GM11168 (cell line): ENCODE results near the gene DTNB.
"Not testable (repeated sequence)": the region's sequence is repeated elsewhere in the genome, so short reads cannot be mapped to it uniquely, and the experiment has no call there.

Experiments
- in situ Hi-C: fragments of 300-500 bp; cut with MboI; formaldehyde crosslinking; loops from one replicate; pipeline ENCODE4 v1.12.0; 2022; ENCODE audit warnings: low sequenced_read_pairs; ENCODE audit not compliant: unreplicated experiment

DTNB gene

DNA sequence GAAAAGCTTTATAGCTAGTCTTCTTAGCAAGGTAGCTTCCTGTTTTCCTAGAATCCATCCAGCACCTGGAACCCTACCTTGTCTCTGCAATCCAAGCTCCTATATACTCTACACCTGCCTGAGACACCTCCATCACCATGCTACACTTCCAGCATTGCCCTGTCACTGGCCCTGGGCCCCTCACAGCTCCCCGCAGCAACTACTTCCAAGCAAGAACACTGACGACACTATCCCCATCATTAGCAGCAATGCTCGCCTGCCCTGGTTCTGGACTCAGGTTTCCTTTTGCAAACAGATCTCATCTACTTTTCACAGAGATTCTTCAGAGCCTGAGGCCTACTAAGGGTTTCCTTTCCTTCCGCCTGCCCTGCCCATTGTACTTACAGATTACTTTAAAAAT lies 121.1 kb downstream of the DTNB start:
- in situ Hi-C loops: no loop called here

GRCh38 chr2:25551316-25551715 lies 122.1 kb downstream of the DTNB start:
- in situ Hi-C loops: no loop called here

DNA sequence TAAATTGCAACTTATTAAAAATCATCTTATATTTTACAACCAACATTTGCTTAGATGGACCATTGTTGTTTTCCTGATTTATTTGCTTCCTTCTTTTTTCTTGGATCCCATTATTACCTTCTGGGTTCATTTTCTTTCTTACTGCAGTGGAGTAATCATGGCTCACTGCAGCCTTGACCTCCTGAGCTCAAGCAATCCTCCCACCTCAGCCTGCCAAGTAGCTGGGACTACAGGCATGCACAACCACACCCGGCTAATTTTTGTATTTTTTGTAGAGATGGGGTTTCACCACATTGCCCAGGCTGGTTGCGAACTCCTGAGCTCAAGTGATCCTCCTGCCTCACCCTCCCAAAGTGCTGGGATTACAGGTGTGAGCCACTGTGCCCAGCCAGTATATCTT lies 123.8 kb downstream of the DTNB start:
- in situ Hi-C loops: not testable (repeated sequence)

DNA sequence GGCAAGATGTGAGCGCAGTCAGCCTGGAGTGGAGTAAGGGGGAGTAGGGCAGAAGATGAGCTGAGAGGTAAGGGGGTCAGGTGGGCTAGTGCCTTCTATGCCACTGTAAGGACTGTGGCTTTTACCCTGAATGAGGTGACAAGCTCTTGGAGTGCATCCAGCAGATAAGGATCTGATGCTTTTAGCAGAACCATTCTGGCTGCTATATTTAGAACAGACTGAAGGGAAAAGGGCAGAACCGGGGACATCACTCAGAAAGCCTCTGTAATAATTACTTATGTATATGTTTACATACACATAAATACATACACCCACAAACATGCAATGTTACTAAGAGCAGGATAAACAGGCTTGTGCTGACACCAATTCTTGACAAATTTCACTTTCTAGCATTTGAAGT lies 124.8 kb downstream of the DTNB start:
- in situ Hi-C loops: no loop called here

DNA sequence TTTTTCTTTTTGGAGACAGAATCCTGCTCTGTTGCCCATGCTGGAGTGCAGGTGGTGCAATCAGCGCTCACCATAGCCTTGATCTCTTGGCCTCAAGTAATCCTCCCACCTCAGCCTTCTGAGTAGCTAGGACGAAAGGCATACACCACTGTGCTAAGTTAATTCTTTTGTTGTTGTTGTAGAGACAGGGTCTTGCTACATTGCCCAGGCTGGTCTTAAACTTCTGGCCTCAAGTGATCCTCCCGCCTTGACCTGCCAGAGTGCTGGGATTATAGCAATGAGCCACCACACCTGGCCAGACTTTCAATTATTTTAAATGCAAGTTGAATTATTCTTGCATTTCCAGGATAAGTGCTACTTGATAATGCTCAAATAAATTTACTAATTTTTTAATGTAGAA lies 126.5 kb downstream of the DTNB start:
- in situ Hi-C loops: no loop called here

GRCh38 chr2:25545899-25546298 lies 127.5 kb downstream of the DTNB start:
- in situ Hi-C loops: no loop called here

- in situ Hi-C loops: no loop called here
Observed at GRCh38 chr2:25544445-25544844, 128.9 kb downstream of the DTNB start.

GRCh38 chr2:25543939-25544338 lies 129.4 kb downstream of the DTNB start:
- in situ Hi-C loops: no loop called here

- in situ Hi-C loops: no loop called here
Observed at GRCh38 chr2:25541378-25541777, 132.0 kb downstream of the DTNB start.

- in situ Hi-C loops: no loop called here
Observed at GRCh38 chr2:25539136-25539535, 134.2 kb downstream of the DTNB start.

DNA sequence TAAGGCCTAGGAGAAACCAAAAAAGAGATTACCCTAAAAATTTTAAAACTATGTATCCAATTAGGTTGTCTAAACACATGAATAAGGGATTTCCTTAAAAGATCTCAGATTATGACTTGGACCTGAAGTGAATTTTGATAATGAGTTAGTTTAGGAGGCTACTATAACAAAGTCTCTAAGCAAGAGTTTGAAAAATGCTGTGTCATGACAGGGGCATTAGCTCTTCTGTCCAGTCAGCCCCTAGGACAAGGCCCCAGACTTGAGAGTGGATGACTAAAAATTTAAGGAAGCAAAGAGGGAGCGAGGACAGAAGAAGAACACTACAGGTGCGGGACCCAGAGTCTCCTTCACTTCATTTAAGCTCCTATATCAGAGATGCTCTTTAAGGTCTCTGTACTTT lies 135.9 kb downstream of the DTNB start:
- in situ Hi-C loops: no loop called here

GRCh38 chr2:25535411-25536289 lies 137.7 kb downstream of the DTNB start:
- in situ Hi-C loops: not testable (repeated sequence)

- in situ Hi-C loops: not testable (repeated sequence)
Observed at GRCh38 chr2:25534937-25535336, 138.4 kb downstream of the DTNB start.

GRCh38 chr2:25534455-25534854 lies 138.9 kb downstream of the DTNB start:
- in situ Hi-C loops: no loop called here

GRCh38 chr2:25533771-25534170 lies 139.6 kb downstream of the DTNB start:
- in situ Hi-C loops: not testable (repeated sequence)

DNA sequence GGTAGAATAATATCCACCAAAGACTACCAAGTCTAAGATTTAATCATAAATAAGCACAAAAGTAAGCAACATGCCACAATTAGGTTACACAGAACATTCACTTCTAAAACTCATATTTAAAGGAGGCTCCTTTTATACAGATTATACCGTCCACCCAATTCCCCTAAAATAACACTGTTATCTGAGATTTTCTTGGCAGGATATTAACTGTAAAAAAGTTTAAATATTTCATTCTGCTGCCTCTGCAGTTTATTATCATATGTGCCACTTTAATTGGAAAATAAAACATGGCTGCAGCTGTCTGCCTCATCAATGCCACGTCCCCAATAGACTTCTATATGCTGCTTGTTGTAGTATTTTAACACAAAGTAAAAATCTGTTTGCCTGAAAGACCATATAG lies 140.9 kb downstream of the DTNB start:
- in situ Hi-C loops: no loop called here

- in situ Hi-C loops: no loop called here
Observed at GRCh38 chr2:25529034-25529433, 144.3 kb downstream of the DTNB start.

GRCh38 chr2:25528173-25528572 lies 145.2 kb downstream of the DTNB start:
- in situ Hi-C loops: no loop called here

DNA sequence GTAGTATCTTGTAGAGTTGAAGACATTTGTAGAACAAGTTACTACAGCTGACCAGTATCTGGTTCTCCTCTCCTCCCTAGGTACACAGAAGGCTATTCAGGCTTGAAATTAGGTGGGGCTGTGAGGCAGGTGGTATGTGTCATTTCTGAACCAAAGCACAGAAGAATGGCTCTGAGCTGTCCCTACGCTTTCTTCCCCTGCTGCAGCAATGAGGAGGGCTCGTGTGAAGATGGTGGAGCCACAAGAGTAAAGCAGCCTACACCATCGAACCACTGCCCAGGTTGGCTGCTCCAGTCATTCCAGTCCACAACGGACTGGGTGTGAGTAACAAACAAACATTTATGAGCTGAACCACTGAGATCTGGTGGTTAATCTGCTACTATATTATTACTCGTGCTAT lies 148.9 kb downstream of the DTNB start:
- in situ Hi-C loops: no loop called here

DNA sequence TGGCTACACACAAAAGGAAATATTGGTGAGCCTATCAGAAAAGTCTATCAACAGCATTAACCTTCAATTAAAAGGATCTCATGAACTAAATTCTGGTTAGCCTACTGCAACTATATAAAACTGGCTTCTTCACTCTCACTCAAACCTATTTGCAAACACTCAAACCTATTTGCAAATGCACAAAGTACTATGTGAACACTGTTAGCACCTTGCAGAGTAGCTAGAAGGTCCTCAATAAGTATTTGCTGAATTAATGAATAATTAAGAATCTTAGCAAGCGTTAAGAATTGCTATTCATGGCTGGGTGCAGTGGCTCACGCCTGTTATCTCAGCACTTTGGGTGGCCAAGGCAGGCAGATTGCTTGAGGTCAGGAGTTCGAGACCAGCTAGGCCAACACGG lies 150.3 kb downstream of the DTNB start:
- in situ Hi-C loops: no loop called here

GRCh38 chr2:25521665-25522387 lies 151.6 kb downstream of the DTNB start:
- in situ Hi-C loops: no loop called here

GRCh38 chr2:25521126-25521525 lies 152.3 kb downstream of the DTNB start:
- in situ Hi-C loops: no loop called here
